Adrenal gland (tissue), 12 donors: ENCODE measurements around the gene CMIP. TPM values are rescaled to one million over a fixed set of nuclear protein-coding genes. Genes with fewer than 3 reads are reported as not detected.

Source experiments
- DNase-seq, 7 donors: peaks; one replicate each; pipeline ENCODE4 v3.0.0-alpha.2; 2019 to 2020
- H3K27ac ChIP-seq, 5 donors: fragments of 200-600 bp; sonication (generic) in 4 of 5; 1 replicate in 3 of 5; 2 replicates in 2 of 5; pipeline versions ENCODE4 v1.5.1 to v1.8.0; 2016 to 2020; ENCODE audit warnings: mild to moderate bottlenecking in 1 of 5
- H3K27me3 ChIP-seq: fragments of 200-600 bp; 2 replicates; pipeline ENCODE4 v1.8.0; 2021
- H3K36me3 ChIP-seq, 2 donors: fragments of 200-600 bp; replicated peaks in 1 of 2; 1 replicate in 1 of 2; 2 replicates in 1 of 2; pipeline versions ENCODE4 v1.5.1 to v1.8.0; 2018 to 2022
- H3K4me1 ChIP-seq, 2 donors: fragments of 200-600 bp; replicated peaks in 1 of 2; 1 replicate in 1 of 2; 2 replicates in 1 of 2; pipeline versions ENCODE4 v1.5.1 to v1.8.0; 2018 to 2021
- H3K4me3 ChIP-seq, 4 donors: fragments of 200-600 bp; sonication (generic) in 3 of 4; one replicate each; pipeline ENCODE4 v1.5.1; 2016 to 2018
- H3K9me3 ChIP-seq, 3 donors: fragments of 200-600 bp; sonication (generic) in 1 of 3; replicated peaks in 1 of 3; 1 replicate in 2 of 3; 2 replicates in 1 of 3; pipeline versions ENCODE4 v1.5.1 to v1.8.0; 2016 to 2021
- CTCF ChIP-seq, 6 experiments: fragments of 450-650 bp in 4 of 6; fragments of 200-600 bp in 2 of 6; sonication (generic) in 1 of 6; IDR thresholded peaks; 1 replicate in 5 of 6; 2 replicates in 1 of 6; pipeline versions ENCODE4 v1.5.1 to v1.8.0; 2016 to 2021; ENCODE audit warnings: antibody characterized with exemption in 6 of 6, mild to moderate bottlenecking in 2 of 6, moderate library complexity in 1 of 6
- POLR2A ChIP-seq, 2 donors: fragments of 450-650 bp; IDR thresholded peaks; one replicate each; pipeline ENCODE4 v1.6.1; 2017; ENCODE audit warnings: antibody characterized with exemption in 2 of 2, mild to moderate bottlenecking in 2 of 2, moderate library complexity in 1 of 2
- WGBS, 4 donors: extraction: QIAGEN DNeasy Blood & Tissue Kit in 2 of 4; methylation state at CpG; one replicate each; pipeline versions ENCODE4 v1.1.5 to v1.1.7; 2013 to 2017; 5-methylcytosine and 5-hydroxymethylcytosine counted together
- intact Hi-C, 2 donors: fragments of 100-400 bp; cut with DNase I; formaldehyde crosslinking; loops; one replicate each; pipeline versions ENCODE4 v1.14.1 to v1.15.0; 2022 to 2023
- polyA plus RNA-seq, 3 donors: library from polyadenylated mRNA; stranded (reverse); fragments of 200-250 nt in 2 of 3; fragments of 350-450 nt in 1 of 3; fragmentation: Illumina TruSeq in 1 of 3; extraction: RNeasy Lipid Tissue Mini Kit (QIAGEN cat#74804) in 1 of 3; gene quantifications; one replicate each; pipeline ENCODE4 v1.2.3, GENCODE V29; 2013 to 2014
- total RNA-seq, 9 donors: library from RNA; depleted of rRNA in 4 of 9; stranded (reverse); fragments of >200 nt in 4 of 9; fragments of 120-200 nt in 1 of 9; fragmentation: NEBNext Ultra II Directional in 1 of 9; extraction: Animal tissue kit (Norgen Biotek cat#: 25700) in 1 of 9; gene quantifications; one replicate each; pipeline versions ENCODE4 v1.1.0 to v1.2.4, GENCODE V29; 2013 to 2023
- donor health status: healthy with polysubstance abuse.
- donor health status: Bipolar disorder and iron deficiency.
- donor health status: DM: yes; HTN: yes; CAD: no.
- donor health status: DM: no; HTN: no; CAD: no.
- donor health status: DM: no; HTN: no; CAD: no.
- donor health status: DM: yes; HTN: yes; CAD: no.

Gene CMIP
- total and polyA plus RNA-seq, 12 donors = 8.1 to 87.9 (median 42.5) TPM

GRCh38 chr16:81455006-81455405 is 10.4 kb downstream of the CMIP start:
- no peaks in the 10 kb centered on the region for H3K9me3 ChIP-seq
- DNase-seq = no peak
- no peak overlapping the region for H3K27ac ChIP-seq
- 94 to 96% (median 94%) methylated on average over 12 to 13 of the region's 13 CpGs for WGBS, 4 donors
- no peak overlapping the region for H3K4me3 ChIP-seq
- no peak for TF ChIP-seq CTCF (IDR thresholded peaks at IDR 0.05)
- no peak for TF ChIP-seq POLR2A (IDR thresholded peaks at IDR 0.05)
- no peaks in the 10 kb centered on the region for H3K27me3 ChIP-seq
- H3K36me3 ChIP-seq = no peaks in the 10 kb centered on the region
- intact Hi-C loops = no loop called here
- peaks cover 49 to 68% of the 10 kb centered on the region in 2 donors for H3K4me1 ChIP-seq

- TF ChIP-seq CTCF (IDR thresholded peaks at IDR 0.05) (no peak), POLR2A (IDR thresholded peaks at IDR 0.05) (no peak)
- H3K4me3 ChIP-seq = no peak overlapping the region
- WGBS, 4 donors = 56 to 73% (median 60%) methylated on average over 13 to 17 of the region's 17 CpGs
- peak overlapping the region in 3 of 5 donors; percentile 59 to 79 (median 70) for H3K27ac ChIP-seq
- intact Hi-C loops = no loop called here
- no peaks in the 10 kb centered on the region for H3K27me3 ChIP-seq
- H3K9me3 ChIP-seq = no peaks in the 10 kb centered on the region
- H3K4me1 ChIP-seq = peaks cover 49 to 75% of the 10 kb centered on the region in 2 donors
- no peaks in the 10 kb centered on the region for H3K36me3 ChIP-seq
- peak in 1 of 7 donors; percentile 39 for DNase-seq
These were observed 11.3 kb downstream of the CMIP start for GRCh38 chr16:81455720-81456494.

- H3K4me1 ChIP-seq = peaks cover 49 to 76% of the 10 kb centered on the region in 2 donors
- WGBS, 4 donors = 79 to 85% (median 83%) methylated on average over 22 to 23 of the region's 23 CpGs
- intact Hi-C loops = no loop called here
These were observed 12.1 kb downstream of the CMIP start for GRCh38 chr16:81456523-81457325.

More at GRCh38 chr16:81456523-81457325, 12.1 kb downstream of the CMIP start:
- Histone ChIP-seq H3K27me3 (no peaks in the 10 kb centered on the region), H3K36me3 (no peaks in the 10 kb centered on the region), H3K4me3 (no peak overlapping the region), H3K9me3 (no peaks in the 10 kb centered on the region), H3K27ac (peak overlapping the region in 3 of 5 donors; percentile 70 to 85 (median 79))
- no peak for TF ChIP-seq CTCF (IDR thresholded peaks at IDR 0.05)
- no peak for TF ChIP-seq POLR2A (IDR thresholded peaks at IDR 0.05)
- no peak for DNase-seq
